HepG2 (cell line): Measurements from ENCODE around the gene C1RL. TPM values are rescaled to one million over a fixed set of nuclear protein-coding genes. Genes with fewer than 3 reads are reported as not detected.

Source experiments
- ATAD3A ChIP-seq: sonication (generic); formaldehyde crosslinking; IDR thresholded peaks from 2 replicates; pipeline ENCODE4 v1.4.0; 2020; ENCODE audit warnings: missing genetic modification reagents
- BRD4 ChIP-seq: sonication (generic); formaldehyde crosslinking; IDR thresholded peaks from 2 replicates; pipeline ENCODE4 v1.4.0; 2020; ENCODE audit warnings: missing genetic modification reagents
- GPN1 ChIP-seq: sonication (generic); formaldehyde crosslinking; IDR thresholded peaks from 2 replicates; pipeline ENCODE4 v1.5.1; 2020; ENCODE audit warnings: missing genetic modification reagents, borderline replicate concordance
- MED8 ChIP-seq: sonication (generic); formaldehyde crosslinking; IDR thresholded peaks from 2 replicates; pipeline ENCODE4 v1.8.1; 2023; ENCODE audit warnings: mild to moderate bottlenecking, missing genetic modification reagents; ENCODE audit not compliant: insufficient replicate concordance
- MXI1 ChIP-seq: IDR thresholded peaks from 3 replicates; pipeline ENCODE4 v1.6.1; 2012; ENCODE audit warnings: low read depth, low read length, inconsistent platforms, borderline replicate concordance
- POLR2A ChIP-seq, 2 experiments: IDR thresholded peaks; 2 replicates each; pipeline ENCODE4 v1.6.1; 2011; ENCODE audit warnings: low read depth in 2 of 2, low read length in 2 of 2, mild to moderate bottlenecking in 1 of 2, moderate library complexity in 1 of 2; ENCODE audit not compliant: insufficient read depth in 1 of 2
- RARG ChIP-seq: sonication (generic); formaldehyde crosslinking; IDR thresholded peaks from 2 replicates; pipeline ENCODE4 v1.4.0; 2020; ENCODE audit warnings: low read depth, mild to moderate bottlenecking, missing genetic modification reagents
- RBFOX2 ChIP-seq: fragments of 200-400 bp; formaldehyde crosslinking; IDR thresholded peaks from 2 replicates; pipeline ENCODE4 v1.6.1; 2017; ENCODE audit warnings: low read depth, mild to moderate bottlenecking, low read length
- SP4 ChIP-seq: sonication (generic); formaldehyde crosslinking; IDR thresholded peaks from 2 replicates; pipeline ENCODE4 v1.8.1; 2023; ENCODE audit warnings: mild to moderate bottlenecking, missing genetic modification reagents
- ZNF30 ChIP-seq: sonication (generic); formaldehyde crosslinking; IDR thresholded peaks from 2 replicates; pipeline ENCODE4 v1.5.0; 2020; ENCODE audit warnings: mild to moderate bottlenecking, missing genetic modification reagents
- ZNF547 ChIP-seq: sonication (generic); formaldehyde crosslinking; IDR thresholded peaks from 2 replicates; pipeline ENCODE4 v1.5.1; 2020; ENCODE audit warnings: mild to moderate bottlenecking, missing genetic modification reagents
- ZNF558 ChIP-seq: sonication (generic); formaldehyde crosslinking; IDR thresholded peaks from 2 replicates; pipeline ENCODE4 v1.9.0; 2022; ENCODE audit warnings: mild to moderate bottlenecking, missing genetic modification reagents, borderline replicate concordance
- ZNF616 ChIP-seq: sonication (generic); formaldehyde crosslinking; IDR thresholded peaks from 2 replicates; pipeline ENCODE4 v1.5.0; 2020; ENCODE audit warnings: low read depth, mild to moderate bottlenecking, missing genetic modification reagents
- ZSCAN31 ChIP-seq: sonication (generic); formaldehyde crosslinking; IDR thresholded peaks from 2 replicates; pipeline ENCODE4 v1.5.0; 2020; ENCODE audit warnings: low read depth, mild to moderate bottlenecking, missing genetic modification reagents
- polyA plus RNA-seq, 8 experiments: library from polyadenylated mRNA; depleted of rRNA in 3 of 8; stranded (reverse) in 7 of 8; unstranded in 1 of 8; fragments of >200 nt; fragmentation: Illumina TruSeq in 4 of 8; extraction: Trizol in 4 of 8; gene quantifications; 2 replicates each; pipeline versions ENCODE4 v1.2.1 to v1.2.3, GENCODE V29; 2011 to 2016; ENCODE audit warnings: low read depth in 4 of 8, missing spikeins in 1 of 8, mixed read lengths in 1 of 8; ENCODE audit not compliant: insufficient read depth in 1 of 8
- total RNA-seq, 5 experiments: library from RNA; depleted of rRNA; stranded (reverse); fragments of >200 nt; fragmentation: Illumina TruSeq; extraction: Trizol; gene quantifications; 2 replicates each; pipeline ENCODE4 v1.2.3, GENCODE V29; 2016; ENCODE audit warnings: low read depth in 1 of 5
- TF ChIP-seq, protein P1 (sequence below): sonication (generic); formaldehyde crosslinking; IDR thresholded peaks from 2 replicates; pipeline ENCODE4 v1.4.0; 2020; ENCODE audit warnings: missing genetic modification reagents, borderline replicate concordance
- TF ChIP-seq, protein P2 (sequence below): sonication (generic); formaldehyde crosslinking; IDR thresholded peaks from 2 replicates; pipeline ENCODE4 v1.4.0; 2020; ENCODE audit warnings: mild to moderate bottlenecking, missing genetic modification reagents, borderline replicate concordance
- TF ChIP-seq, protein P3 (sequence below): sonication (generic); formaldehyde crosslinking; IDR thresholded peaks from 2 replicates; pipeline ENCODE4 v1.4.0; 2020; ENCODE audit warnings: missing genetic modification reagents
- TF ChIP-seq, protein P4 (sequence below): sonication (generic); formaldehyde crosslinking; IDR thresholded peaks from 2 replicates; pipeline ENCODE4 v1.4.0; 2020; ENCODE audit warnings: missing genetic modification reagents

The C1RL gene
- total and polyA plus RNA-seq, 2 of the 13 experiments (the other 11 are each of a cell fraction or from before 2014, with no cell fraction given): 28.9 to 53.1 TPM

DNA sequence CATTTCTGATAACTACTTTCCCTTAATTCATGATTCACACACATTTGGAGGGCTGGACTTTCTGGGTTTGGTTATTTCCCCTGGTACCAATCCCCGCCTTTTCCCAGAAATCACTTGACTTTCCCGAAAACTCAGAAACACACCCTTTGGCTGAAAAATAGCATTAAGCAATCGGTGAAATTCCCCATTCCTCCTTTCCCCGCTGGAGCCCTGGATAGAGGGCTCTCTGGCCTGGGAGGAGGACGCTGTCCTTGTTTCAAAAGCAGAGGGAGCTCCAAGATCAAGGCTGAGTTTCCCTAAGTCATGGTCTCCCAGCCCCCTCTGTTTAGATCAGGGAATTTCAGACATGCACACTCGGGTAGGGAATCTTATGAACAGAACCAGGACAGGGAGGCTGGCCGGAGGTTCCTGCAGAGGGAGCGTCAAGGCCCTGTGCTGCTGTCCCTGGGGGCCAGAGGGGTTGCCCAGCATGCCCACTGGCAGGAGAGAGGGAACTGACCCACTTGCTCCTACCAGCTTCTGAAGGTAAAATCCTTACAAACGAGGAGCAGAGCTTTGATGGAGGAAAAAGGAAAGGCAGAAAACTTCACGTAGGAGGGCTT, 48.6 kb downstream of the C1RL start, which contains the start of gene C1S (continued):
- TF ChIP-seq, protein P1, sequence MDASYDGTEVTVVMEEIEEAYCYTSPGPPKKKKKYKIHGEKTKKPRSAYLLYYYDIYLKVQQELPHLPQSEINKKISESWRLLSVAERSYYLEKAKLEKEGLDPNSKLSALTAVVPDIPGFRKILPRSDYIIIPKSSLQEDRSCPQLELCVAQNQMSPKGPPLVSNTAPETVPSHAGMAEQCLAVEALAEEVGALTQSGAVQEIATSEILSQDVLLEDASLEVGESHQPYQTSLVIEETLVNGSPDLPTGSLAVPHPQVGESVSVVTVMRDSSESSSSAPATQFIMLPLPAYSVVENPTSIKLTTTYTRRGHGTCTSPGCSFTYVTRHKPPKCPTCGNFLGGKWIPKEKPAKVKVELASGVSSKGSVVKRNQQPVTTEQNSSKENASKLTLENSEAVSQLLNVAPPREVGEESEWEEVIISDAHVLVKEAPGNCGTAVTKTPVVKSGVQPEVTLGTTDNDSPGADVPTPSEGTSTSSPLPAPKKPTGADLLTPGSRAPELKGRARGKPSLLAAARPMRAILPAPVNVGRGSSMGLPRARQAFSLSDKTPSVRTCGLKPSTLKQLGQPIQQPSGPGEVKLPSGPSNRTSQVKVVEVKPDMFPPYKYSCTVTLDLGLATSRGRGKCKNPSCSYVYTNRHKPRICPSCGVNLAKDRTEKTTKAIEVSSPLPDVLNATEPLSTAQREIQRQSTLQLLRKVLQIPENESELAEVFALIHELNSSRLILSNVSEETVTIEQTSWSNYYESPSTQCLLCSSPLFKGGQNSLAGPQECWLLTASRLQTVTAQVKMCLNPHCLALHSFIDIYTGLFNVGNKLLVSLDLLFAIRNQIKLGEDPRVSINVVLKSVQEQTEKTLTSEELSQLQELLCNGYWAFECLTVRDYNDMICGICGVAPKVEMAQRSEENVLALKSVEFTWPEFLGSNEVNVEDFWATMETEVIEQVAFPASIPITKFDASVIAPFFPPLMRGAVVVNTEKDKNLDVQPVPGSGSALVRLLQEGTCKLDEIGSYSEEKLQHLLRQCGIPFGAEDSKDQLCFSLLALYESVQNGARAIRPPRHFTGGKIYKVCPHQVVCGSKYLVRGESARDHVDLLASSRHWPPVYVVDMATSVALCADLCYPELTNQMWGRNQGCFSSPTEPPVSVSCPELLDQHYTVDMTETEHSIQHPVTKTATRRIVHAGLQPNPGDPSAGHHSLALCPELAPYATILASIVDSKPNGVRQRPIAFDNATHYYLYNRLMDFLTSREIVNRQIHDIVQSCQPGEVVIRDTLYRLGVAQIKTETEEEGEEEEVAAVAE (CRISPR knock-in tag): no peak
- TF ChIP-seq ZNF547 (no peak), ZNF616 (no peak), BRD4 (CRISPR knock-in tag) (no peak), ZNF30 (CRISPR knock-in tag) (no peak), RBFOX2 (no peak), ZSCAN31 (CRISPR knock-in tag) (no peak), ZNF558 (CRISPR knock-in tag) (no peak), ATAD3A (CRISPR knock-in tag) (no peak), SP4 (peak; percentile 52), MXI1 (peak; percentile 34; the same call in 1 of the 3 replicates), MED8 (CRISPR knock-in tag) (no peak), RARG (CRISPR knock-in tag) (no peak), POLR2A (IDR thresholded peaks at IDR 0.05; ENCODE audit: insufficient read depth in 1 of 2, low read depth in 2 of 2, low read length in 2 of 2) (no peak), GPN1 (CRISPR knock-in tag) (no peak)
- TF ChIP-seq, protein P2, sequence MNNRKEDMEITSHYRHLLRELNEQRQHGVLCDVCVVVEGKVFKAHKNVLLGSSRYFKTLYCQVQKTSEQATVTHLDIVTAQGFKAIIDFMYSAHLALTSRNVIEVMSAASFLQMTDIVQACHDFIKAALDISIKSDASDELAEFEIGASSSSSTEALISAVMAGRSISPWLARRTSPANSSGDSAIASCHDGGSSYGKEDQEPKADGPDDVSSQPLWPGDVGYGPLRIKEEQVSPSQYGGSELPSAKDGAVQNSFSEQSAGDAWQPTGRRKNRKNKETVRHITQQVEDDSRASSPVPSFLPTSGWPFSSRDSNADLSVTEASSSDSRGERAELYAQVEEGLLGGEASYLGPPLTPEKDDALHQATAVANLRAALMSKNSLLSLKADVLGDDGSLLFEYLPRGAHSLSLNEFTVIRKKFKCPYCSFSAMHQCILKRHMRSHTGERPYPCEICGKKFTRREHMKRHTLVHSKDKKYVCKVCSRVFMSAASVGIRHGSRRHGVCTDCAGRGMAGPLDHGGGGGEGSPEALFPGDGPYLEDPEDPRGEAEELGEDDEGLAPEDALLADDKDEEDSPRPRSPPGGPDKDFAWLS: no peak
- TF ChIP-seq, protein P3, sequence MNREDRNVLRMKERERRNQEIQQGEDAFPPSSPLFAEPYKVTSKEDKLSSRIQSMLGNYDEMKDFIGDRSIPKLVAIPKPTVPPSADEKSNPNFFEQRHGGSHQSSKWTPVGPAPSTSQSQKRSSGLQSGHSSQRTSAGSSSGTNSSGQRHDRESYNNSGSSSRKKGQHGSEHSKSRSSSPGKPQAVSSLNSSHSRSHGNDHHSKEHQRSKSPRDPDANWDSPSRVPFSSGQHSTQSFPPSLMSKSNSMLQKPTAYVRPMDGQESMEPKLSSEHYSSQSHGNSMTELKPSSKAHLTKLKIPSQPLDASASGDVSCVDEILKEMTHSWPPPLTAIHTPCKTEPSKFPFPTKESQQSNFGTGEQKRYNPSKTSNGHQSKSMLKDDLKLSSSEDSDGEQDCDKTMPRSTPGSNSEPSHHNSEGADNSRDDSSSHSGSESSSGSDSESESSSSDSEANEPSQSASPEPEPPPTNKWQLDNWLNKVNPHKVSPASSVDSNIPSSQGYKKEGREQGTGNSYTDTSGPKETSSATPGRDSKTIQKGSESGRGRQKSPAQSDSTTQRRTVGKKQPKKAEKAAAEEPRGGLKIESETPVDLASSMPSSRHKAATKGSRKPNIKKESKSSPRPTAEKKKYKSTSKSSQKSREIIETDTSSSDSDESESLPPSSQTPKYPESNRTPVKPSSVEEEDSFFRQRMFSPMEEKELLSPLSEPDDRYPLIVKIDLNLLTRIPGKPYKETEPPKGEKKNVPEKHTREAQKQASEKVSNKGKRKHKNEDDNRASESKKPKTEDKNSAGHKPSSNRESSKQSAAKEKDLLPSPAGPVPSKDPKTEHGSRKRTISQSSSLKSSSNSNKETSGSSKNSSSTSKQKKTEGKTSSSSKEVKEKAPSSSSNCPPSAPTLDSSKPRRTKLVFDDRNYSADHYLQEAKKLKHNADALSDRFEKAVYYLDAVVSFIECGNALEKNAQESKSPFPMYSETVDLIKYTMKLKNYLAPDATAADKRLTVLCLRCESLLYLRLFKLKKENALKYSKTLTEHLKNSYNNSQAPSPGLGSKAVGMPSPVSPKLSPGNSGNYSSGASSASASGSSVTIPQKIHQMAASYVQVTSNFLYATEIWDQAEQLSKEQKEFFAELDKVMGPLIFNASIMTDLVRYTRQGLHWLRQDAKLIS (CRISPR knock-in tag): no peak
- TF ChIP-seq, protein P4, sequence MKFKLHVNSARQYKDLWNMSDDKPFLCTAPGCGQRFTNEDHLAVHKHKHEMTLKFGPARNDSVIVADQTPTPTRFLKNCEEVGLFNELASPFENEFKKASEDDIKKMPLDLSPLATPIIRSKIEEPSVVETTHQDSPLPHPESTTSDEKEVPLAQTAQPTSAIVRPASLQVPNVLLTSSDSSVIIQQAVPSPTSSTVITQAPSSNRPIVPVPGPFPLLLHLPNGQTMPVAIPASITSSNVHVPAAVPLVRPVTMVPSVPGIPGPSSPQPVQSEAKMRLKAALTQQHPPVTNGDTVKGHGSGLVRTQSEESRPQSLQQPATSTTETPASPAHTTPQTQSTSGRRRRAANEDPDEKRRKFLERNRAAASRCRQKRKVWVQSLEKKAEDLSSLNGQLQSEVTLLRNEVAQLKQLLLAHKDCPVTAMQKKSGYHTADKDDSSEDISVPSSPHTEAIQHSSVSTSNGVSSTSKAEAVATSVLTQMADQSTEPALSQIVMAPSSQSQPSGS (CRISPR knock-in tag): no peak
